Esophagus mucosa (tissue), 1 donor: ENCODE data around the gene SLC22A3. TPM values are rescaled to one million over a fixed set of nuclear protein-coding genes. Genes with fewer than 3 reads are reported as not detected.
A peak's percentile ranks its signal among the peaks of the same experiment; 100 is the strongest.

Source experiments
- ATAC-seq: fragments of 200-7000 bp; cut with Tn5 transposase; one replicate; pipeline ENCODE4 v1.9.1; 2020
- total RNA-seq: library from RNA; stranded (reverse); gene quantifications from one replicate; pipeline ENCODE4 v1.2.4, GENCODE V29; 2023
- donor health status: DM: yes; HTN: yes; CAD: no.

SLC22A3 gene
- total RNA-seq, 1 donor from 2014 or later = 8.0 TPM

- no peak for ATAC-seq
Observed at GRCh38 chr6:160418370-160418769, 70.2 kb downstream of the SLC22A3 start.

DNA sequence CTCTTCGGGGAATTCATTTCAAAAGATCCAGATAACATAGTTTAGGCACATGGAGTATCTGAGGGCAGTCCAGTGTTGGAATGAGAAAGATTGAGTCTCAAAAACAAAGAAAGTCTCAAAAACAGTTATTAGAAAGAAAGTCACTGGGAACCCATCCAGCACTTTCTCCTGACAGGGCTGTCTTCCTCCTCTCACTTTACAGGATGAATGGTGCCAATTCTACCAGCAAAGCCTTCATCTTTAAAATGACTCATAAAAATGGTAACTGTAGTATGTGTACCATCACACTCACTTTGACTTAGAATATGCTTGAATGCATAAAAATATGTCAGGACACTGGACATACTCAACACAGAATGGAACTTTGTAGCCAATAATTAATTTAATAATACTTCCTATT is 71.3 kb downstream of the SLC22A3 start:
- ATAC-seq = no peak

GRCh38 chr6:160420253-160420968 is 72.2 kb downstream of the SLC22A3 start:
- ATAC-seq = no peak

GRCh38 chr6:160420969-160421556 is 72.9 kb downstream of the SLC22A3 start:
- ATAC-seq = peak; percentile 50

- ATAC-seq = no peak
Observed at GRCh38 chr6:160421854-160422253, 73.7 kb downstream of the SLC22A3 start.

DNA sequence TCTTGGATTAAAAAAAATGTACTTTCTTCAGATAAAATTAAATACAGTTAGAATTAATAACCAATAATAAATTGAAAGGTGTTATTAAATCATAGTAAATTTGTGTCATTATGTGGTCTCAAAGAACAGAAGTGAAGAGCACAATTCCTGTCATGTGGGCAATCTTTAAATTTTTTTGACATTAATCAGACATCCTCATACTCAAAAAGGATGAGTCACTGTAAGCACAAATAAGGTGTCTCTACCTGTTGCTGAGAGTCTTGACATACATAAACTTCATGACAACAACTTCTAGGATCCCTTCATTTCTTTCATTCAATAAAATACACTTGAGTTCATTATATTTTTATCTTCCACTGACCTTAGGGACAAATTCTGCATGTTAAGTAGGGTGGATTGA is 76.1 kb downstream of the SLC22A3 start:
- no peak for ATAC-seq

DNA sequence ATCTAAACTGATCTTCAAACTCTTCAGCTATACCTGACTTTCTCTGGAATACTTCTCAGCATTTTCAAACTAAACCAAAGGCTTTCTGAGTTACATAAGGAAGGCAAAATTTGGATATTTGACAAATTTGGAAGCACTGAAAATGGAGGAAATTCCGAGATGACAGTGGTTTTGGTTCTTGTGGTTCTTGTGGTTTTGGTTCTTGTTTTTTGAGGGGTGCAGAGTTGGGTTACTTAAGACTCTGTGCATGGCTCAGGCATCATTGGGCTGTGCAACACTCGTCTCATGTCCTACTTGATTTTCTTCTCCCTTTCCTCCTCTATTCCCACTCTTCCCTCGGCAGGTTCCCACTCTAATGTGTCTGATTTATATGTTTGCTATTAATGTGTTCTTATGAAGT is 78.0 kb downstream of the SLC22A3 start:
- no peak for ATAC-seq

GRCh38 chr6:160427312-160428068 is 79.3 kb downstream of the SLC22A3 start:
- no peak for ATAC-seq

GRCh38 chr6:160428069-160428430 is 79.9 kb downstream of the SLC22A3 start:
- ATAC-seq = no peak

DNA sequence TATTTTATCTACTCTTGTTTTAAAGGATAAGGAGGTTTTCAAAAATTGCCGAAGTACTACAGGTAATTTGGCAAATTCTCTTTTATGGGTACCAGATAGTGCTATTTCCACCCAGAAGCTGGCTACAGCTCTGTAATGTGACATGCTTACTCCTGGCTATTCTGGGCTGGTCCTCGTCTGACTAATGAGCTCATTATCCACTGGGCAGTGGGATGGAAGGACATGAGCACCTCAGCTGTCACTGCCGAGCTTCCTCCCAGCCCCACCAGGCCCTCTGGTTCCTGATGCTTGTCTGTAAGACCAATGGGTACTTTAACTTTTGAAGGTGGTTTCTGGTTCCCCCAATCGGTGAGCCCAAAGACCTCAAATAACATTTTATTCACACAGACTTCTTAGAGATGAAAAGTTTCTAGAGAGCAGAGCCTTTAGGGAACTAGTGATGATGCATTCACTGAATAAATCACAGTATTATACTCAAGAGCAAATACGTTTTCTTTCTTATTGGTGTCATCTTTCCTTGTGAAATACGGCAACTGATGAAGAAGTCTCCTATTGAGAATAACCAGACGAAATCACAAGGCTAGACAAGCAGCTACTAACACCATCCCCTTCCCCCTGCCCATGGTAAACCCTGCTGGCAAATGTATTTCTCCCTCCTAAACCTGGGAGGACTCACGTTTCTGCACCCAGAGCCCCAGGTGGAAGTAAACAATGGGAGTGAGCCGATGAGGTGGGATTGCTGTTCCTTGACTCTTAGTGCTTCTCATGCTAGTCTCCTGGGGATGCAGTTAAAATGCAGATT is 80.8 kb downstream of the SLC22A3 start:
- ATAC-seq = no peak

DNA sequence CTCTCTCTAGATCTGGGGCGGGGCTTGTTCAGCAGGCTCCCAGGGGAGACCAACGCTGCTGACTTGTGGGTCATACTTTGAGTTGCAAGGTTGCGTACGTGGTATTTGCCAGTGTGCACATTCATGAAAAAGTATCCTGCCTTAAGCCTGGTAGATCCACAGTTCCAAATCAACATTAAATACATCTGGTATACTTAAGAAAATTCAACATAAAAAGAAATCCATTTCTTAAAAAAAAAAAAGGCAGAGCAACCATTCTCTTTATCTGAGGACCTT is 81.4 kb downstream of the SLC22A3 start:
- no peak for ATAC-seq

- ATAC-seq = no peak
Observed at GRCh38 chr6:160430203-160430602, 82.0 kb downstream of the SLC22A3 start.

DNA sequence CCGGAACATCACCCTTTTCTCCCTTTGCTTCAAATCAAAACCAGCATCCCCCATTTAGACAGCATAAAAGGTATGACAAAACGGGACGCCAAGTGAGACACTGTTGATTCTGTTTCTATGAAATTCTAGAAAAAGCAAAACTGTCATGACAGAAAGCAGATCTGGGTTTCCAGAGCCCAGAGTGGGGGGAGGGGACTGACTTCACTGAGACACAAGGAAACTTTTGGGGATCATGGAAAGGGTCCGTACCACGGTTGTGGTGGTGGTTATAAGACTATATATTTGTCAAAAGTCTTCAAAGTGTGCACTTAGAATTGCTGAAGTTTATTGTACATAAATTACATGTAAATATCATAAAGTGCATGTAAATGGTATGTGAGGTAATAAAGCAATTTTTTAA is 82.6 kb downstream of the SLC22A3 start:
- no peak for ATAC-seq

DNA sequence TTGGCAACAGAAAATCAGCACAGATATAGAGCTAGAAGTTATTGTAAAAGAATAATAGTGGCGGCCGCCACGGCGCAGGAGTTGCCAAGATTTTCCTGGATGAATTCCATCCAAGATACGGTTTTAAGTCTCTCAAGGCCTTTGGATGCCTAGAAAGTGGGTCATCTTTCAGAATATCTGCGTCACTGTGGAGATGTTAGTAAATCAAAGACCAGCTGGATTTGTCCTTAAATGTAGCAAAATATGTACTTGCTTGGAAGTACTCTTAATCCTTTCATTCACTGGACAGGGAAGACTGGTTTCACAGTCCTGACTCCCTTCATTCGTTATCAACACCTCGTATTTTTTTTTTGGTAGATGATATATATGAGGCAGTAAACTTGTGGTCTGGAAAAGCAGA is 83.0 kb downstream of the SLC22A3 start:
- peak; percentile 41 for ATAC-seq

- ATAC-seq = no peak
Observed at GRCh38 chr6:160431791-160432404, 83.7 kb downstream of the SLC22A3 start.

- no peak for ATAC-seq
Observed at GRCh38 chr6:160435935-160436334, 87.8 kb downstream of the SLC22A3 start.

GRCh38 chr6:160437154-160437553 is 89.0 kb downstream of the SLC22A3 start:
- no peak for ATAC-seq

DNA sequence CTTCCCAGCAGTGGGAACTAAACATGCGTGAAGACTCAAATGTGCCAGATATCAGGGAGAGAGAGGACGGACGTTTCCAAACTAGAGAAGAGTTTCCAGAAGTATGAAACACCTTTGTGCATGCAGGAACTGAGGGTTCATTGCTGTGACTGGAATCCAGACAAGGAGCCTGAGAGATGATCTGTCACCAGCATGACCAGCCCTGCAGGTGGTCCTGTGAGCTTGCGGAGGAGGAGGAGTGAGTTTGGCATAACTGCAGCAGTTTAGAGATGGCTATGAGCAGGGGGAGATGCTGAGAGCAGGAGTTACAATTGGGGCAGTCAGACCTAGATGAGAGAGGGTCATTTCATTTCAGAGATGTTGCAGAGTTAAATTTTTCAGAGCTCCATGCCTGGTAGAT is 89.6 kb downstream of the SLC22A3 start:
- ATAC-seq = no peak

GRCh38 chr6:160438481-160438880 is 90.3 kb downstream of the SLC22A3 start:
- ATAC-seq = no peak

DNA sequence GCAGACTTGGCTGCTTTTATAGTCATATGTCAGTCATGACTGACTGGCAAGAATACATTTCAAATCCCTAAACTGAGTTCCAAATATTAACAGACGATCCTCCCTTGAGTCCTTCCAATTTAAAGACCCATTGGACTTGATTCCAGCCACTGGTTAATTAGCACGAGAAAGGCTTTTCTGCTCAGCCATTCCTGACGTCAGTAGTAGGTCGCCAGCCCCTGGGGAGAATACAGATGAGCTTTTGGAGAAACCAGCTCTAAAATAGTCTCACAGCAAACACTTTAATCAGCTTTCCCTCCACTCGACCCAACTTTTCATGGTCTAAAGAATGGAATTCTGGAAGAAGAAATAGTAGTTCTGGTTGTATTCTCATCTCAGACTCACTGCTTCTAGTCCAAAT is 91.6 kb downstream of the SLC22A3 start:
- no peak for ATAC-seq

DNA sequence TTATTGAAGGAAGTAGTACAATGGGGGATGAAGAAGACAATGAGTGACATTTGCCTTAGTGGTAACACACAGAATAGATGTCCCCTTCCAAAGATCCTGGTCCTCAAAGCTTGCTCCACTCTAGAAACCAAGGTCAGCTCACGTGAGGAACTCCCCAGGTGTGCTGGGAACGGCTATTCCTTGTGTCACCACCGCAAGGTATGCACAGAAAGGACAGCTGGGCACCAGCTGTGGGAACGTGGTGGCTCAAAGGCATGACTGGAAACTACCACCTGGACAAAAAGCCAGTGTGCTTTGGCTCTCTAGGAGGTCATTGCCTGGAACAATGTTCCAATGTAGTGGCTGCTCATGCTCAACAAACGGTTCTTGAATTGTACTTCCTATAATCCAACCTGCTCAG is 94.0 kb downstream of the SLC22A3 start:
- ATAC-seq = no peak

GRCh38 chr6:160445130-160445529 is 97.0 kb downstream of the SLC22A3 start:
- no peak for ATAC-seq

DNA sequence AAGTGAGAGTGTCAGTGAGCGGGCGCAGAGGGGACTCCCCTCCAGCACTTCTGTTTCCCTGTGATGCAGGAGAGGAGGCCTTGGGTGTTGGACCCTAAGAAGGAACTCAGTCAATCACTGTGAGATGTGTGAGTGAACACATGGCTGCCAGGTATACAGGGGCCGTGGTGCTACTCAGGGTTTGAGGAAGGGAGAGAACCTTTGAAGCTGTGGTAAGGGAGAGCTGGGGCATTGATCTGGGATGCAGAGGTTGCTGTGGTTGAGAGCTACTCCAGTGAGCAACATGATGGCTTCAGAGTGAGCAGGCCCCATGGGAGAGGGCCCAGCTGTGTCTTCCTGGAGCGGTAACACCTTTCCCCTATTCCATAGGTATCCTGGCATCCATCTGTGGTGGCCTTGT is 99.2 kb downstream of the SLC22A3 start:
- ATAC-seq = no peak
